ENCODE measurements around the gene PALLD.

Gene PALLD

DNA sequence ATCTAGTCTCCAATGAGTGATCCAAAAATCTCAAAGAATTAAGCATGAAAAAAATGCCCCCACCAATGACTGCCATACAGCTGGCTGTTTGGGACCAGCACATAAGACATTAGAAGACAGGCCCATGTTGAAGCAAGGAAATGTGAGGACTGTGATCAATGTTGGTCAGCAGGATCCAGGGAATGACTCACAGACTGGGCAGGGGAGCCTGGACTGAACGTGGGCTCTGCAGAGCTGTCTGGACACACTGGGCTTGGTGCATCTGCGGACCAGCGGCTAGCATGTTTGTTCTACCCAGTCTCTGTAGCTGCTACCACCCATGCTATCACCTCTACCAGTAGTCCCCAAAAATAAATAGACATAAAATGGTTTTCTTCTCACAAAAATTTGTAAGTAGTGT, 108.6 kb downstream of the PALLD start:
- DNase-seq (ENCODE audit: low read depth): no peak
- no peak overlapping the region for H3K4me3 ChIP-seq (ENCODE audit: low read depth, low read length)
- TF ChIP-seq, protein P1, sequence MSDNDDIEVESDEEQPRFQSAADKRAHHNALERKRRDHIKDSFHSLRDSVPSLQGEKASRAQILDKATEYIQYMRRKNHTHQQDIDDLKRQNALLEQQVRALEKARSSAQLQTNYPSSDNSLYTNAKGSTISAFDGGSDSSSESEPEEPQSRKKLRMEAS (IDR thresholded peaks at IDR 0.05; ENCODE audit: low read depth, low read length): no peak
- TF ChIP-seq, protein P2, sequence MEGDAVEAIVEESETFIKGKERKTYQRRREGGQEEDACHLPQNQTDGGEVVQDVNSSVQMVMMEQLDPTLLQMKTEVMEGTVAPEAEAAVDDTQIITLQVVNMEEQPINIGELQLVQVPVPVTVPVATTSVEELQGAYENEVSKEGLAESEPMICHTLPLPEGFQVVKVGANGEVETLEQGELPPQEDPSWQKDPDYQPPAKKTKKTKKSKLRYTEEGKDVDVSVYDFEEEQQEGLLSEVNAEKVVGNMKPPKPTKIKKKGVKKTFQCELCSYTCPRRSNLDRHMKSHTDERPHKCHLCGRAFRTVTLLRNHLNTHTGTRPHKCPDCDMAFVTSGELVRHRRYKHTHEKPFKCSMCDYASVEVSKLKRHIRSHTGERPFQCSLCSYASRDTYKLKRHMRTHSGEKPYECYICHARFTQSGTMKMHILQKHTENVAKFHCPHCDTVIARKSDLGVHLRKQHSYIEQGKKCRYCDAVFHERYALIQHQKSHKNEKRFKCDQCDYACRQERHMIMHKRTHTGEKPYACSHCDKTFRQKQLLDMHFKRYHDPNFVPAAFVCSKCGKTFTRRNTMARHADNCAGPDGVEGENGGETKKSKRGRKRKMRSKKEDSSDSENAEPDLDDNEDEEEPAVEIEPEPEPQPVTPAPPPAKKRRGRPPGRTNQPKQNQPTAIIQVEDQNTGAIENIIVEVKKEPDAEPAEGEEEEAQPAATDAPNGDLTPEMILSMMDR (IDR thresholded peaks at IDR 0.05; ENCODE audit: low read depth, low read length): no peak
- no peak for TF ChIP-seq MYC (IDR thresholded peaks at IDR 0.05; ENCODE audit: low read depth, low read length)
- no peak for TF ChIP-seq POLR2A (IDR thresholded peaks at IDR 0.05; ENCODE audit: extremely low read depth, insufficient read length)

DNA sequence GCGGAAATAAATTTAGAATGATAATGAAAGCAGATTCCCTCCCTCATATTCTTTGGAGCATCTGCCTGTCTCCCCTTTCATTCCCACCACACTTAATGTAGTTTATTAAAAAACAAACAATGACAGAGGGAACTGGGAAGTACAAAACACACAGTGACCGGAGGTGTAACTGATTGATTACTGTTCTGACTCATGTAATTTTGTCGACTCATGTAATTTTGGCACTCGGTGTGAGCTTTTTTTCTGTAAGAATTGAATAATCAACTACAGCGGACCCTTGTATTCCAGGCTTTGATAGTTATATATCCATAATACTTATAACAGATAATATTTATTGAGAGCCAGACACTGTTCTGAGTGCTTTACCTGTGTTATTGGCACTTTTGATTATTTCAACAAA, 110.4 kb downstream of the PALLD start:
- no peak for DNase-seq (ENCODE audit: low read depth)
- TF ChIP-seq POLR2A (IDR thresholded peaks at IDR 0.05; ENCODE audit: extremely low read depth, insufficient read length) (no peak), MYC (IDR thresholded peaks at IDR 0.05; ENCODE audit: low read depth, low read length) (no peak)
- TF ChIP-seq, protein P1 (IDR thresholded peaks at IDR 0.05; ENCODE audit: low read depth, low read length): no peak
- TF ChIP-seq, protein P2 (IDR thresholded peaks at IDR 0.05; ENCODE audit: low read depth, low read length): no peak
- H3K4me3 ChIP-seq (ENCODE audit: low read depth, low read length): no peak overlapping the region

DNA sequence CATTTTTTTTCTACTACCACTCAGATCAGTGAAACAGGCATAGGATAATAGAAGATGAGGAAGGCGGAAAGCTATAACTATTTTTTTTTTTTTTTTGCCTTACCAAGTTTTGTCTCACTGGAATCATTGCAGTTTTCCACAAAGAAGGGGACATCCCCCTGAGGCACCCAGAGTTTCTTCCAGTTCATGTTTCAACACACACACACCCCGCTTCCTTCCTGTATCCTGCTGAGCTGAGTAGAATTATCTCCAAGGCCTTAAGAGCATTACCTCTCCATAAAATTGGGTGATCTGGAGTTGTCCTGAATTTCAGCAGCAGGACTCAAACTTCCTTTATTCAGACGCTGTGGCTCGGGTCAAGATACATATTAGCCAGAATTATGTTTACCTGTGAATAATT, 111.9 kb downstream of the PALLD start:
- TF ChIP-seq MYC (IDR thresholded peaks at IDR 0.05; ENCODE audit: low read depth, low read length) (no peak), POLR2A (IDR thresholded peaks at IDR 0.05; ENCODE audit: extremely low read depth, insufficient read length) (no peak)
- TF ChIP-seq, protein P1 (IDR thresholded peaks at IDR 0.05; ENCODE audit: low read depth, low read length): no peak
- TF ChIP-seq, protein P2 (IDR thresholded peaks at IDR 0.05; ENCODE audit: low read depth, low read length): no peak
- no peak for DNase-seq (ENCODE audit: low read depth)
- H3K4me3 ChIP-seq (ENCODE audit: low read depth, low read length): no peak overlapping the region

DNA sequence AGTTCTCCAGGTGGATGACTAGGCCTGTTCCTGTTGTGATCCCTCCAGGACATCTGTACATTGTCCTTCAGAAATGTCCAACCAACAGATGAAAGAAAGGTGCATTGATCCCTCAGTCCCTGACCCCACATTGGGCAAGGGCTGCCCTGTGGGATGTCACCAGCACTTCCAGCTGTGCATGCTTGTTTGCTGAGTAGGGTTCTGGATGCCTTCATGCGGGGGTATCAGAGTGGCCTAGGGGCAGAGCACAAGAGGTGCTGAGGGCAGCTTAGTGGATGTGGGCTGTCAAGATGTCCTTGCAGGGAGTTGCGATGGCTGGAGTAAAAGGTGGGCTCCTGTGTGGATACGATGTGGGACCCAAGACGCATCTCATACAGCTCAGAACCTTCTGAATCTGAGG, 112.5 kb downstream of the PALLD start:
- DNase-seq (ENCODE audit: low read depth): no peak
- TF ChIP-seq, protein P2 (IDR thresholded peaks at IDR 0.05; ENCODE audit: low read depth, low read length): no peak
- TF ChIP-seq MYC (IDR thresholded peaks at IDR 0.05; ENCODE audit: low read depth, low read length) (no peak), POLR2A (IDR thresholded peaks at IDR 0.05; ENCODE audit: extremely low read depth, insufficient read length) (no peak)
- TF ChIP-seq, protein P1 (IDR thresholded peaks at IDR 0.05; ENCODE audit: low read depth, low read length): no peak
- H3K4me3 ChIP-seq (ENCODE audit: low read depth, low read length): no peak overlapping the region

DNA sequence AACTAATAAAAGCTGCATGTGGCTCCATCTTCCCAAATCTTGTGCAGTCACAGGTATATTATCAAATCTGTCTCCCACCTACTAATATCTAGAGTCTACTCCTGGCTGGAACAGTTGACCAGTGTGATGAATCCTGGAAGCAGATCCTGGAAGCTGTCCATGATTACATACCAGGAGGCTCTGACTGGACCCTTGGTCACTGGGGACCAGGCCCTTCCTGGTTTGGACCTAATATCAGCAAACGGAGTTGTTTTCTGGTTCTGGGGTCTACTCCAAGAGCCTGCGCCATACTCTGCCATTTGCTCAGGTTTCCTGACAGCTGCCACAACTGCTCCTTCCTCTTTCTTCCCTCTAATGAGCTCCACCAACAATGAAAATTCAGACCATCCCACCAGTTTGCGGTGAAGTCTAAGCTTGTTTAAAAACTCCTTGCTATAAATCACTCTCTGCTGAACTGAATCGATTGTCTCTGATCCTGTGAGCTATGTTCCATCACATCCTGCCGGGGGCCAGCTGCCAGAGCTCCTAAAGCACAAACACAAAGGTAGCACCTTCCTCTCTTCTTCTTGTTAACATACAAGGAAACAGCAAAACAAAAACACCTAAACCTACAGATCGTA, 114.2 kb downstream of the PALLD start:
- DNase-seq (ENCODE audit: low read depth): peak; percentile 26
- H3K4me3 ChIP-seq (ENCODE audit: low read depth, low read length): no peak overlapping the region
- TF ChIP-seq, protein P1 (IDR thresholded peaks at IDR 0.05; ENCODE audit: low read depth, low read length): no peak
- TF ChIP-seq POLR2A (IDR thresholded peaks at IDR 0.05; ENCODE audit: extremely low read depth, insufficient read length): no peak
- TF ChIP-seq, protein P2 (IDR thresholded peaks at IDR 0.05; ENCODE audit: low read depth, low read length): no peak
- no peak for TF ChIP-seq MYC (IDR thresholded peaks at IDR 0.05; ENCODE audit: low read depth, low read length)
